ENCODE results near the gene CPLX3.

DNA sequence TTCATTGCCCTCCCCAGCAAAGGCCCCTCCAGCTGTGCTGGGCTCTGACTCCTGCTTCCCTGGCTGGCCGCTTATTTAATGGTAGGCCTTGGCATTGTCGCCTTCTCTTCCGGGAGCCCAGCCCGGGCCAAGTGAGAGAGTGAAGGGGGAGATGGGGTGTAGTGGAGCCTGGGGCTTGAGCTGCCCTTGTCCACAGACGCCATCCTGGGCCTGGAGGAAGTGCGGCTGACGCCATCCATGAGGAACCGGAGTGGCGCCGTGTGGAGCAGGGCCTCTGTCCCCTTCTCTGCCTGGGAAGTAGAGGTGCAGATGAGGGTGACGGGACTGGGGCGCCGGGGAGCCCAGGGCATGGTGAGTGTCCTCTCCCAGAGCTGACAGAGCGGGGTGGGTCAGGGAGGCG is 10.5 kb upstream of the CPLX3 start:
- TF ChIP-seq, protein P1, sequence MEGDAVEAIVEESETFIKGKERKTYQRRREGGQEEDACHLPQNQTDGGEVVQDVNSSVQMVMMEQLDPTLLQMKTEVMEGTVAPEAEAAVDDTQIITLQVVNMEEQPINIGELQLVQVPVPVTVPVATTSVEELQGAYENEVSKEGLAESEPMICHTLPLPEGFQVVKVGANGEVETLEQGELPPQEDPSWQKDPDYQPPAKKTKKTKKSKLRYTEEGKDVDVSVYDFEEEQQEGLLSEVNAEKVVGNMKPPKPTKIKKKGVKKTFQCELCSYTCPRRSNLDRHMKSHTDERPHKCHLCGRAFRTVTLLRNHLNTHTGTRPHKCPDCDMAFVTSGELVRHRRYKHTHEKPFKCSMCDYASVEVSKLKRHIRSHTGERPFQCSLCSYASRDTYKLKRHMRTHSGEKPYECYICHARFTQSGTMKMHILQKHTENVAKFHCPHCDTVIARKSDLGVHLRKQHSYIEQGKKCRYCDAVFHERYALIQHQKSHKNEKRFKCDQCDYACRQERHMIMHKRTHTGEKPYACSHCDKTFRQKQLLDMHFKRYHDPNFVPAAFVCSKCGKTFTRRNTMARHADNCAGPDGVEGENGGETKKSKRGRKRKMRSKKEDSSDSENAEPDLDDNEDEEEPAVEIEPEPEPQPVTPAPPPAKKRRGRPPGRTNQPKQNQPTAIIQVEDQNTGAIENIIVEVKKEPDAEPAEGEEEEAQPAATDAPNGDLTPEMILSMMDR (IDR thresholded peaks at IDR 0.05): no peak
- no peak for TF ChIP-seq POLR2A (IDR thresholded peaks at IDR 0.05)

Data from uterus (tissue), 2 donors.